NT2/D1 (cell line): ENCODE measurements around the gene TSPAN9.

Source experiments
- YY1 ChIP-seq: IDR thresholded peaks from 2 replicates; pipeline ENCODE4 v1.6.1; 2011; ENCODE audit not compliant: insufficient read length, insufficient read depth
- ZNF274 ChIP-seq: IDR thresholded peaks from 2 replicates; pipeline ENCODE4 v1.6.1; 2011; ENCODE audit warnings: mild to moderate bottlenecking, low read depth, low read length

GRCh38 chr12:3310271-3311026 is 233.3 kb downstream of the TSPAN9 start:
- TF ChIP-seq YY1 (no peak), ZNF274 (no peak)
